ENCODE data around the gene PLD6. TPM values are rescaled to one million over a fixed set of nuclear protein-coding genes. Genes with fewer than 3 reads are reported as not detected.

The PLD6 gene
- total RNA-seq, 3 donors from 2014 or later (not counting 1 experiment from before 2014, with no cell fraction given), result 0.45 to 1.7 (median 0.84) TPM

DNA sequence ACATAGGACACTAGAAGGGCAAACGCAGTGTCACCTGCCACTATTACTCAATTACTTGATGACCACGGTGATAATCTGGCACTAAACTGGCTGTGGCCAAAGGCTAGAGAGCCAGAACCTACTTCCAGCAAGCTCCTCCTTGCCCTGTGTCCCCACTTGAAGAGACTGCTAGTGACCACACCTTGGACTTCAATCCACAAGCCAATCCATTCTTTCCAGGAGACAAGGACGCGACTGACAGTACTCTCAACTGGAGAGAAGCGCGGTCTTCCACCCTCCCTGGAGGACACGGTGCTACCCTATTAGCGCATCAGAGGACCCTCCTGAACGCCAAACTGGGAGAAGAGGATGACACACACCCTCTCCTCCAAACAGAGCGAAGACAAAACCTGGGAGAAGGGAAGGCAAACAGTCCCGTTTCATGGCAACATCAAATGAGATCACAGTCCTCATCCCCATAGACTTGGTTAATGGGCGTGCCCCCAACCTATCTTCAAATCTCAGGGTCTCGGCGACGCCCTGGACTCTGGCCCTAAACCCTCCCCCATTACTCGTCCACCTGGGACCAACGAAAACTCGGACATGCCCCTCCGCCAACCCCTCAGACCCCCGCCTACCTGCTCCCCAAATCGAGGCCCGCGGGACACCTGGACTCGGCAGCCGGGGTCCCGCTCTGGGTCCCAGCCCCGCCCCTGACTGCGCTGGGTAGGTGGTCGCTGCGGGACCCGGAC is 30.3 kb upstream of the PLD6 start:
- peak; percentile 22 to 39 for DNase-seq
- Histone ChIP-seq H3K9me3 (ENCODE audit: control insufficient read depth, insufficient read depth, low read length) (no peaks in the 10 kb centered on the region), H3K27ac (ENCODE audit: low read length) (peak overlapping the region; percentile 92), H3K27me3 (ENCODE audit: control insufficient read depth, insufficient read depth, low read length) (no peaks in the 10 kb centered on the region), H3K4me3 (ENCODE audit: low read length) (peak overlapping the region; percentile 99), H3K4me1 (ENCODE audit: control insufficient read depth, insufficient read depth, low read length) (peaks cover 26% of the 10 kb centered on the region), H3K36me3 (ENCODE audit: control insufficient read depth, insufficient read depth, low read length) (peaks cover 8% of the 10 kb centered on the region)
- H3K27me3 Mint-ChIP-seq (ENCODE audit: low read depth in 2 of 2), result no peaks in the 10 kb centered on the region
- peak overlapping the region; percentile 97 for H3K4me3 Mint-ChIP-seq
- peak in 2 of 3 donors; percentile 0 to 2 for ATAC-seq
- 3% methylated on average over 31 of the region's 31 CpGs for WGBS (ENCODE audit: insufficient coverage)
- no peaks in the 10 kb centered on the region for H3K36me3 Mint-ChIP-seq
- H3K9me3 Mint-ChIP-seq, result no peaks in the 10 kb centered on the region
- intact Hi-C loops (cut with micrococcal nuclease), result loop anchor here (1.0 to 5.0 kb wide), 4 partner anchors 30 to 194 kb away; partner anchors contain the start of genes COPS3, MPRIP and PLD6
- H3K27ac Mint-ChIP-seq, result peak overlapping the region; percentile 99
- H3K4me1 Mint-ChIP-seq, result peaks cover 30 to 52% of the 10 kb centered on the region in 2 donors
- TF ChIP-seq CTCF (IDR thresholded peaks at IDR 0.05), result no peak

GRCh38 chr17:17235212-17236174 is 29.4 kb upstream of the PLD6 start:
- Mint-ChIP-seq H3K36me3 (no peaks in the 10 kb centered on the region), H3K27me3 (ENCODE audit: low read depth in 2 of 2) (no peaks in the 10 kb centered on the region), H3K4me1 (peaks cover 30 to 52% of the 10 kb centered on the region in 2 donors), H3K9me3 (no peaks in the 10 kb centered on the region), H3K27ac (peak overlapping the region; percentile 99), H3K4me3 (peak overlapping the region; percentile 97)
- Histone ChIP-seq H3K27ac (ENCODE audit: low read length) (peak overlapping the region; percentile 21), H3K9me3 (ENCODE audit: control insufficient read depth, insufficient read depth, low read length) (no peaks in the 10 kb centered on the region), H3K4me3 (ENCODE audit: low read length) (peak overlapping the region; percentile 99), H3K27me3 (ENCODE audit: control insufficient read depth, insufficient read depth, low read length) (no peaks in the 10 kb centered on the region), H3K36me3 (ENCODE audit: control insufficient read depth, insufficient read depth, low read length) (peaks cover 12% of the 10 kb centered on the region), H3K4me1 (ENCODE audit: control insufficient read depth, insufficient read depth, low read length) (peaks cover 26% of the 10 kb centered on the region)
- DNase-seq (peak in 1 of 2 donors; percentile 14), ATAC-seq (no peak)
- 76% methylated on average over 19 of the region's 19 CpGs for WGBS (ENCODE audit: insufficient coverage)
- intact Hi-C loops (cut with micrococcal nuclease), result loop anchor here (2.0 to 5.0 kb wide), 3 partner anchors 45 to 193 kb away; partner anchors contain the start of genes COPS3 and MPRIP
- TF ChIP-seq CTCF (IDR thresholded peaks at IDR 0.05), result no peak

- Histone ChIP-seq H3K9me3 (ENCODE audit: control insufficient read depth, insufficient read depth, low read length) (no peaks in the 10 kb centered on the region), H3K27me3 (ENCODE audit: control insufficient read depth, insufficient read depth, low read length) (no peaks in the 10 kb centered on the region), H3K4me3 (ENCODE audit: low read length) (no peak overlapping the region), H3K27ac (ENCODE audit: low read length) (no peak overlapping the region), H3K36me3 (ENCODE audit: control insufficient read depth, insufficient read depth, low read length) (peaks cover 42% of the 10 kb centered on the region), H3K4me1 (ENCODE audit: control insufficient read depth, insufficient read depth, low read length) (peaks cover 18% of the 10 kb centered on the region)
- Mint-ChIP-seq H3K27ac (no peak overlapping the region), H3K4me3 (no peak overlapping the region), H3K9me3 (no peaks in the 10 kb centered on the region), H3K27me3 (ENCODE audit: low read depth in 2 of 2) (no peaks in the 10 kb centered on the region), H3K36me3 (peaks cover 10% of the 10 kb centered on the region), H3K4me1 (peaks cover 25 to 44% of the 10 kb centered on the region in 2 donors)
- TF ChIP-seq CTCF (IDR thresholded peaks at IDR 0.05), result no peak
- ATAC-seq (no peak), DNase-seq (no peak)
- intact Hi-C loops (cut with micrococcal nuclease), result no loop called here
- WGBS (ENCODE audit: insufficient coverage), result 94% methylated on average over 11 of the region's 11 CpGs
Measured at GRCh38 chr17:17232303-17232621, 26.1 kb upstream of the PLD6 start.

Data from natural killer cell (primary cell).